ENCODE results near the gene ZNF784.

The ZNF784 gene

DNA sequence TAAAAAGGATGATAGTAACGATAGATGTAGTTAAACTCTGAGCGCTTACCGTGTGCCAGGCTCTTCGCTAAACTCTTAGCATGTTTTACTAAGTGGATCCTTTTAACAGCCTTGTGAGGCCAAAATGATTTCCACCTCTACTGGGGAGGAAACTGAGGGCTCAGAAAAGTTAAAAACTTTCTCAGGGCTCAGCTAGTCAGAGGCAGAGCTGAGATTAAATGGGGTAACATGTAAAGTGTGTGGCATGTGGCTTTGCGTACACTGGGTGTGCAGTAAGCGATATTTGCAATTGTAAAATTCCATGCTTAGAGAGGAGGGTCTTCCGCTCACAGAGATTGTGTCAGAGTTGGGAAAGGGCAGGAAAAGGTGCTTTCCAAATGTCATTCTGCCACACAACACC lies 32.2 kb upstream of the ZNF784 start:
- no peak for DNase-seq (ENCODE audit: low read depth)

DNA sequence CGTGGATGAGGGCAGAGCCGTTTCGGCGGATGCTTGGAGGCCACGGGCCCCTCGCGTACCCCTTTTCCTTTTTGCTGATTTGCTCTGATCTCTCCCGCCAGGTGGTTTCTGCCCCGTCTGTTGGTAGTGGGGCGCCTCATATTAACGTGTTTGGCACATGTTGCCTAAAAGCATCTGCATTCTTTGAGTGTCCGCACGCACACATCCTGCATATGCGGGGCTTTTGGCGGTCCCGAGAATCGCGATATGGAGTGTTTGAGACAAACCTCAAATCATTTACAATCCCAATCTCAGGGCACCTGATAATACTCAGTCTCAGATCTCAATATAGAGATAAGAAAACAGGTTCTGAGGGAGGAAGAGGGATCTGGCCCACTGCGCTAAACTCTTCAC lies 31.3 kb upstream of the ZNF784 start:
- DNase-seq (ENCODE audit: low read depth), result no peak

DNA sequence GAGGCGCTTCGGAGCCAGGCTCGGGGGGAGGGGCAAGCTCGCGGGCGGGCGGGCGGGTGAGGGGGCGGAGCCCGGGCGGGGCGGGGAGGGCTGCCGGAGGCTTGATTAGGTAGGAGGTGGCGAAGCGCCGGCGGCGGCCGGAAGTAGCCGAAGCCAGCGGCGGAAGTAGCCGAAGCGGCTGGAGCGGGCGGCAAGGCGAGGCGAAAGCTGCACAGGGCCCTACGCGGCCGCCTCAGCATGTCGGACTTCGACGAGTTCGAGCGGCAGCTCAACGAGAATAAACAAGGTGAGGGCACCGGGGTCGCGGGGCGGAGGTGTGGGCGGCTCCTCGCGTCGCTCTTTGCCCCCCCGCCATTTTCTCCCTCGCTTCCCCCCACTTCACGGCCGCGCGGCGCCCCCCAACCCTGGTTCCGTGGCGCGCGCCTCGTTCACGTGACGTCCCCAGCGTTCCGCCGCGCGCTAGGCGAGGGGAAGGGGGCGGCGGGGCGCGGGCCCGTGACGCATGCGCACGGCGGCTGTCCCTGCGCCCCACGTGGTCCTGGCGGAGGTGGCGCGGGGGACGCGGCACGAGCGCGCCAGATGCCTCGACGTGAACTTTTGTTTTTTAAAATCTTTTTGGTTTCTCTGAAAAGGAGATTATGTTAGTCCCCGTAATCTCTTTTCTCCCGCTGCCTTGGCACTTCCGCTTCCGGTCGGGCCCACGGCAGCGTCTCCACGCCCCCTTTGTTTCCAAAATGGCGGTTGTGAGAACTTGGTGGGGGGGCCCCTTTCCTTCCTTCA lies 30.7 kb upstream of the ZNF784 start, which contains the start of gene U2AF2:
Gene U2AF2, plus strand, starts transcription at position 168 of the 780 bp plus-strand sequence. Its CDS starts 70 bp downstream, at position 238.
- peak; percentile 95 for DNase-seq (ENCODE audit: low read depth)

DNA sequence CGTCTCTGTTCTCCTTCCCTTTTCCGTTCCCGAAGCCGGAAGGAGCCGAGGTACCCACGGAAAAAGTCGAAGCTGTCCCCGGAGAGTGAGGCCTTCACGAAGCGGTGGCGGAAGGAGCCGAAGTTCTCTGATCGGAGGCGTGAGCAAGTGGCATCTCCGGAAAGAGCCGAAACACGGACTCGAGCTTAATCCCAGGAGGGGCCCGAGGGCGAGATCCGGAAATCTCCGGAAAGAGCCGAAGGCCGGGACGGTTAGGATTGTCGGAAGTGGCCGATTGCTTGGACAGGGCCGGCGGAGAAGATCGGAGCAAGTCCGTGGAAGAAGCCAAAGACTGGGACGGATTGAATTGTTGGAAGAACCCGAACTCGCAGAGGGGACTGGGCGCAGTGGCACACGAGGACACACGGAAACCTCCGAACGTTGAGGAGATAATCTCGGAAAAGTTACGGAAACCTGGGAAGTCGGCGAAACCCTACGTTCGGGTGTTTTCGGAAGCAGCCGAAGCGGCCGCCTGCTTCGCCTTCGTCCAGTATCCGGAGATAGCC lies 30.0 kb upstream of the ZNF784 start:
- peak; percentile 96 for DNase-seq (ENCODE audit: low read depth)

DNA sequence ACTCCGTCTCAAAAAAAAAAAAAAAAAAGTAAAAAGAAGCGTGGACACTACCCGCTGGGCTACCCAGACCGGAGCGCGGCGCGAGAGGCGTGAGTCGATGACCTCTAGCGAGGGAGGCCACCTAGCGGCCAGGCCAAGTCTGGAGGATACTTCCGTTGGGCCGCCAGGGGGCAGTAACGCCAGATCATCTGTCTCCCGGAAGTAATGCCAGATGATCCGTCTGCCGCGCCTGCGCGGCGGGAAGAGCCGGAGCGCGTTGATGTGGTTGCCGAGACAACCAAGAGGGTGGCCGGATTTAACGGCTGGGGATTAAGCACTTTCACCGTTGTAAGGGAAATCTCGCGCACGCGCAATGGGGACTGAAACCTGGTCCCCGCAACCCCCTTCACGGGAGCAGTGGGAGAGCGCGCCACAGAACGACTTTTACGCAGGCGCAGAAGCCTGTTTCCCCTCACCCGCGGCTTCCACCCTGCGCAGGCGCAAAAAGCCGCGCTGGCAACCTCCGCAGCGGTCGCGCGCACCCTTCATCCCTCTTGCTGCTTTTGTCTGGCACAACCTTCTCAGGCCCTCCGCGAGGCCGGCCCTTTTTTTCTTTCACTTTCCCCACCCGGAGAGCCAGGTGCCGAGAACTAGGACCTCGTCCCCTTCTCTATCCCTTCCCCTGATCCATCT lies 29.4 kb upstream of the ZNF784 start:
- DNase-seq (ENCODE audit: low read depth), result peak; percentile 98

DNA sequence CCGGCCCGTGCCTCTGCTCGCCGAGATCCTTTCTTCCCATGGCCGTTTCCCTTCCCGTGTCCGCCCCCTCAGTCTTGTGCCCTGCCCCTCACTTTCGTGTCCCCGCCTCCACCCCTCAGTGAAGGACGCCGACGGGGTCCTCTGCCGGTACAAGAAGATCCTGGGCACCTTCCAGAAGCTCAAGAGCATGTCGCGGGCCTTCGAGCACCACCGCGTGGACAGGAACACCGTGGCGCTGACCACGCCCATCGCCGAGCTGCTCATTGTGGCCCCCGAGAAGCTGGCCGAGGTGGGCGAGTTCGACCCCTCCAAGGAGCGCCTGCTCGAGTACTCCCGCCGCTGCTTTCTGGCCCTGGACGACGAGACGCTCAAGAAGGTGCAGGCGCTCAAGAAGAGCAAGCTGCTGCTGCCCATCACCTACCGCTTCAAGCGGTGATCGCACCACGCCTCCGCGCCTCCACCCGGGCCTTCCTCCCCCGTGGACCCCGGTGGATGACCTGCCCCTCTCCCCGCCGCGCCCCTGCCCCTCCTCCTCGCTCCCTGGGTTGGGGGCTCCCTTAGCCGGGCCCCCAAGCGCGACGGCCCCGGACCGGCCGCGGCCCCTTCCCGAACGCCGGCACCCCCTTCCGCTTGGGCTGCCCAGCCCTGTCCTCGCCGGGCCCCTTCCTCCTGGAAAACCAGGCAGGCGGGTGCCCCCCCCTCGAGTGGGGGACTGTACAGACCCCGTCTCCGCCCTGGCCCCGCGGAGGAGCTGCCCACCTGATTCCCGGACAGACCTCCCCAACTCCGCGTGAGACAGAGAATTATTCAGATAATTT lies 28.2 kb upstream of the ZNF784 start:
- no peak for DNase-seq (ENCODE audit: low read depth)

DNA sequence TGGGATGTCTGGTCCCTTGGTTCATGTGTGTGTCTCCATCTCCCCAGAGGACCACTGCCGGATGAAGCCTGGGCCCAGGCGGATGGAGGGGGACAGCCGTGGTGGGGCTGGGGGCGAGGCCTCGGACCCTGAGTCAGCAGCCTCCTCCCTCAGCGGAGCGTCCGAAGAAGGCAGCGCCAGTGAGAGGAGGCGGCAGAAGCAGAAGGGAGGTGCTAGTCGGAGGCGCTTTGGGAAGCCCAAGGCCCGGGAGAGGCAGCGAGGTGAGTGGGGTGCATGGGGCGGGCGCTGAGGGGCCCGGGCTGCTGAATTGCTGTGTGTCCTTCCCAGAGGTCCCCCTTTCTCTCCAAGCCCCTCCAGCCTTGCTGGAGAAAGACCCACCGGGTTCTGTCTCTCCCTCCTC lies 26.9 kb upstream of the ZNF784 start:
- DNase-seq (ENCODE audit: low read depth), result no peak

DNA sequence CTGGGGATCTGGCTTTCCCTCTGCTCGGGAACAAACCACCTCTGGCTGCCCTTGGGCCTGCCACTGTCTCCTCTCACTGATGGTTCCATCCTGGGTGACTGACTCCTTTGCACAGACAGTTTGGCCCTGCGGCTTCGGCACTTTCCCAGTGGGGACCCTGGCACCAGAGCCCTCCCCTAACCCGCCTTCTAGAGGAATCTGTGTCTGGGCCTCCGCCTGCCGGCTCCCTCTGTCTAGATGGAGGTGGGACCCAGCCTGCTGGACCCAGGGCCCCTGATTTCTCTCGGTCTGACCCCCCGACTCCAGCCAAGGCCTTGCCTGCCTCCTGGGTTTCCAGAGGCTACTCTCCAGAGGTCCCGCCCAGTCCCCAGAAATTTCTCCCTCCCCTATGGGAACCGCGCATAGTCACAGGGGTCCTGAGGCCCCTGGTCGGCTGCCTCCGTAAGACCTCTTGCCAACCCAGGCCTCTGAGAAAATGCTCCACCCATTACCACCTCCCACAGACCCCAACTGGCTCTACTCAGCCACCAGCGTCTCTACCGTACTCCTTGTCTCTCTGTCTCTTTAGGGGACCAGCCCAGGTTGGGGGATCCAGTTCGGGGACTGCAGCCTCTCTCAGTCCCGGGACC lies 26.4 kb upstream of the ZNF784 start:
- no peak for DNase-seq (ENCODE audit: low read depth)

DNA sequence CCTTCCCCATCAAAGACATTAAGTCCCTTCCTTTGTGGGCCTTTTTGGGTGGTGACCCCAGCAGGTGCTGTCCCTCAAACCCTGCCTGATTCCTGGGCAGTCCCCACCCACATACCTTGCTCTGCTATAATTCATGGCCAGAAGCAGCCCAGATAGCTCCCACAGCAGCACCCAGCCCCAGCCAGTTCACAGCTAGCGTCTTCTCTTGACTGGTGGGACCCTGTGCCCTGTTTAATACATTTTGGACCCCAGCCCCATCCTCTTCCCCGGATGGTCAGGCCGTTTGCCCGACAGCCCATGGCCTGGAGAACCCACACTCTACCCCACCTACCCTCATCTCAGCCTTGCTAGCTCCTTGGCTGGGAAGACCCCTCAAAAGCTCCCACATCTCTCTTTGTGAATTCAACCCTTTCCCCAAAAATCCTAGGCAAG lies 25.8 kb upstream of the ZNF784 start:
- DNase-seq (ENCODE audit: low read depth), result no peak

DNA sequence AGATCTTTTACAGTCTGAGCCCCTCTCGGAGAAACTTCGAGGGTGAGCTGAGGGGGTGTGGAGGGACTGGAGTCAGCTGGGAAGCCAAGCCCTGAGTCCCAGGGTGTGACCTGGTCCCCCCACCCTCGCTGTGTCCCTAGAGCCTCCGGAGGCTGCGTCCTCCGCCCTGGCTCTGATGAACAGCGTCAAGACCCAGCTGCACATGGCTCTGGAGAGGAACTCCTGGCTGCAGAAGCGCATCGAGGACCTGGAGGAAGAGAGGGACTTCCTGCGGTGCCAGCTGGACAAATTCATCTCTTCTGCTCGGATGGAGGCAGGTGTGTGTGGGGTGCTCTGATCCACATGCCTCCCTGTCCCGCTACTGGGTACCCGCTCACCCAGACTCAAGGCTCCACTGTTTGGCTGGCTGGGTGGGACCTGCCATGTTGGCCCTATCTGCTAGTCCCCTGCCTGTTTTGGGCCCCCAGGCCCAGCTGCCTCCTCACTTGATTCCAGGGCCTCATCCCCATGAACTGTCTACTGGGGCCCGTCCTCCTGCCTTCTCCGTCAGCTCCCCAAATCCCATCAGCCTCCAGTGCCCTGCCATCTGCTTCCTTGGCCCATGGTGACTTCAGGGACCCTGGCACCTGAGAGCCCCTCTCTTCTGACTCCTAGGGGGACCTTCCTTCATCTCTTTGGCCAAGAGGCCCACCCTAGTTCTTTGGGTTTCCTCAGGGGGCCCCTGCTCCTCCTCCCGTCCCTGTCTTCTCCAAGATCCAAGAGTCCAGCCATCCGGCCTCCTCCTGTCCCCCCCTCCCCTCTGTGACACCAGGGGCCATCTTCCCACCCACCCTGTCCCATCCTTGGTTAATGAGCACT lies 25.1 kb upstream of the ZNF784 start:
- DNase-seq (ENCODE audit: low read depth), result no peak

DNA sequence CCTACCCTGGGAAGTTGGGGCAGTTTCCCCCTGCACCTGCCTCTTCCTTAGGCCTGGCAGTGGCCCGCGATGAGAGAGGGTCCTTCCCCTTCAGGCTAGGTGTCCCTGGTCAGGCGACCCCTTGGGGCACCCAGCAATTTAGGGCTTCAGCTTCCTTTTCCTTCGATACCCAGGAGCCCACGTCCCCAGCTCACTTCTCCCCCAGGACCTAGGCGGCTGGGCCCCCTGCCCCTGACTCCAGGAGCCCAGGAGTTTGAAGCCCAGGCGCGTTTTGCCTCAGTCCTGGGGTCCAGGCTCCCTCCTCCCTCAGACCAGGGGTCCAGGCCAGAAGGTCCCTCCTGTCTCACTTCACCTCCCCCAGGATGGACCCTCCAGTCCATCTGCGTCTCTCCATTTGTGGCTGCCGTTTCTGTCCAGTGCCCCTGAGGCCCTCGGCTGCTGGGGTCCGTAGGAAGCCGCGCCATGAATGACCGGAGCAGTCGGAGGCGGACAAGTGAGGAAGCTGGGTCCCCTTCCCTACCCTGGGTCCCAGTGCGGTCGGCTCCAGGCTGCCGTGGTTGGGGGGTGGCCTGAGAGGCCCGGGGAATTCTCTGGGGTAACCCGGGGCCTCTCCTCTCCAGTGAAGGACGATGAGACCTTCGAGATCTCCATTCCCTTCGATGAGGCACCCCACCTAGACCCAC lies 24.4 kb upstream of the ZNF784 start:
- DNase-seq (ENCODE audit: low read depth), result no peak

DNA sequence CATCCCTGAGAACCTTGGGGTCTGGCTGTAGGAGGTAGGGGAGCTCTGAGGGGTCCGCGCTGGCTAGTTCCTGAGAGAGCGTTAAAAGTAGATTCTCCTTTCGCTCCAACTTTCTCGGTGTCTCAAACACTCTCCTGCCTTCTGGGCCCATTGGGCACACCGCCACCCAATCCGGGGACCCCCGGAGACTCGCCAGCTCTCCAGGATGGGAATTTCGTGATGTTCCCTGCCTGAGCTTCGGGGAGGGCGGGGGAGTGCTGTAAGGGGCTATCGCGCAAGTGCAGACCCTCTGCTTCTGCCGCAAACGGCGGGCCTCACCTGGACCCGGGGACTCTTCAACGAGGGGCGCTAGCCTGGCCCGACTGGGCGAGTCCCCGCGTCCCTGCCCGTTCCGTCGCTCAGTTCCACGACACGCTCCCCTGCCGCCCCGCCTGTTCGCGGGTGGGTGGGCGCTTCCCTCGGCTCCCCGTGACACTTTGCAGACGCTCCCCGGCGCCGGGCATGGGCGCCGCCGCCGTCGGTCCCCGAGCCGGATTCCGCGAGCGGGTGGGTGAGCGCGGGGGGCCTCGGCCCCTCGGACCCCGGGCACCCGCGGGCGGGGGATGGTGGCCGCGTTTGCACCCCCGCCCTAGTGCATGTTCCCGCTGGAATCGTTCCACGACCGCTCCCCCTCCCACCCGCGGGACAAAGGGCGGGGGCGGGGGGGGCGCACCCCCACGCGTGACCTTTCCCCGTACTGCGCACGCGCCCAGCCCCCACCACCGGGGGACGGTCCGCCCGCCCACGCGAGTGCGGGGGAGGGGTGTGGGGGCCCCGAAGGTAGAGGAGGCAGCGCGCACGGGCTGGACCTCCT lies 23.6 kb upstream of the ZNF784 start, which contains the start of gene CCDC106:
Gene CCDC106, plus strand, starts transcription at position 481 of the 853 bp plus-strand sequence. CDS start 835 bp downstream, outside the sequence.
- no peak for DNase-seq (ENCODE audit: low read depth)

DNA sequence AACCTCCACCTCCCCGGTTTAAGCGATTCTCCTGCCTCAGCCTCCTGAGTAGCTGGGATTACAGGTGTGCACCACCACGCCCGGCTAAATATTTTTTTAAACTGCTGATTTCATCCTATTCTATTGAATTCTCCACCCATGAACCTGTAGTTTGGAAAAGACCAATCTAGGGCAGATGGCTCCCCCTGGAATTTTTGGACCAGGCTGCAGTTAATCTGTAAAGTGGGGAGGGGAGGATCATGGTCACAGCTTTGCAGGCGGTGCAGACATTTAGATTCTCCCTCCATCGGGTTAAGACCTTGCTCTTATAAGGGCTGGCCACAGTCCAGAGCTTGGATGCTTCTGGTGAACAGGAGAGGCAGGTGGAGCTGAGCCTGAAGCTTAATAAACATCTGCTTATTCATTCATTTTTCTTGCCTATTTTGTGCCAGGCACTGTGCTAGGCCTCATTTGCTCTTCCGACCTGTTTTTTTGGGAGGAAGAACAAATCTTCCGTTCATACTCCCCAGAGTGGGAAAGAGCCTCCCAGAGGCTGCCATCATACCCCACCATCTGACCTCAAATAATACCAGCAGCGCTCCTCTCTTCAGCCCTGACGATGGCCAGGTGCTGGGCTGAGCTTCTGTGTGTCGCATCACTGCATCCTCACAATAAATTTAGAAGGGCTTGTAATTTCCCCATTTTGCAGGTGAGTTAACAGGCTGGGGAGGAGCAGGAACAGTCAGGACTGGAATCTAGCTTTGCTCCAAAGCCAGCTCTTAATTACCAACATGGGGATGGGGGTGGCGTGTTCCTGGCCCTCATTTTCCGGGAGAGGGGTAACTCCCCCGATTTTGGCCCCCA lies 22.7 kb upstream of the ZNF784 start:
- no peak for DNase-seq (ENCODE audit: low read depth)

DNA sequence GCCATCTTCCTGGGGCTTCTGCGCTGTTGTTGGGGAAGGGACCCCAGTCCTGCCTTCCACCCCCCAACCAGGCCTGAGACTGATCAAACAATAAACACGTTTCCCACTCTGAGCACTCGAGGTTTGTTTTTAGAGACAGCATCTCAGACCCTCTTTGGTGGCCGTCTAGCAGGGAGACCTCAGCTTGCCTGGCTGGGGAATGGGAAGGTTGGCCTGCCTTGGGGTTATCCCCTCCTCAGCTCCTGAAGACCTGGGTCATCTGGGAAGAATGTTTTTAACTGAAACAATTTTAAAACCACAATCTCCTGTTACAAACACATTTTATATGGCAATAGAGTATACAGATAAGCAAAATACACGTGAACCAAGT lies 21.1 kb upstream of the ZNF784 start:
- DNase-seq (ENCODE audit: low read depth), result no peak

DNA sequence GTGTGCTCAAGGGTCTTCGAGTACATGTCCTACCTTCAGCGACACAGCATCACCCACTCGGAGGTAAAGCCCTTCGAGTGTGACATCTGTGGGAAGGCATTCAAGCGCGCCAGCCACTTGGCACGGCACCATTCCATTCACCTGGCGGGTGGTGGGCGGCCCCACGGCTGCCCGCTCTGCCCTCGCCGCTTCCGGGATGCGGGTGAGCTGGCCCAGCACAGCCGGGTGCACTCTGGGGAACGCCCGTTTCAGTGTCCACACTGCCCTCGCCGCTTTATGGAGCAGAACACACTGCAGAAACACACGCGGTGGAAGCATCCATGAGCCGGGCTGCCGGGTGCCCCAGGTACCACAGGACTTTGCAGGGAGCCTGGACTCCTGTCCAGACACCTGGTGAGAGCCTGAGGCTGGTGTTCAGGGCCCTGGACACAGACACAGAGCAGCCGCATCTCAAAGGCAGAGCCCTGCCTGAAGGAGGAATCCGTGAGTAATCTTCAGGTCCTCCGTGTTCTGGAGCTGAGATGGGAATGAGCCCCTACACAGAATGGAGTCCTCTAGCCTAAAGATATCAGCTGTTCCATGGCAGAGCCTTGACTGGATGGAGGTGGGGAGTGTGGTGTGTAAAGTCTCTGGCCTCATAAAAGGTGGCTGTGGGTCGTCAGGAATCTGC lies 20.6 kb upstream of the ZNF784 start:
- DNase-seq (ENCODE audit: low read depth), result no peak

DNA sequence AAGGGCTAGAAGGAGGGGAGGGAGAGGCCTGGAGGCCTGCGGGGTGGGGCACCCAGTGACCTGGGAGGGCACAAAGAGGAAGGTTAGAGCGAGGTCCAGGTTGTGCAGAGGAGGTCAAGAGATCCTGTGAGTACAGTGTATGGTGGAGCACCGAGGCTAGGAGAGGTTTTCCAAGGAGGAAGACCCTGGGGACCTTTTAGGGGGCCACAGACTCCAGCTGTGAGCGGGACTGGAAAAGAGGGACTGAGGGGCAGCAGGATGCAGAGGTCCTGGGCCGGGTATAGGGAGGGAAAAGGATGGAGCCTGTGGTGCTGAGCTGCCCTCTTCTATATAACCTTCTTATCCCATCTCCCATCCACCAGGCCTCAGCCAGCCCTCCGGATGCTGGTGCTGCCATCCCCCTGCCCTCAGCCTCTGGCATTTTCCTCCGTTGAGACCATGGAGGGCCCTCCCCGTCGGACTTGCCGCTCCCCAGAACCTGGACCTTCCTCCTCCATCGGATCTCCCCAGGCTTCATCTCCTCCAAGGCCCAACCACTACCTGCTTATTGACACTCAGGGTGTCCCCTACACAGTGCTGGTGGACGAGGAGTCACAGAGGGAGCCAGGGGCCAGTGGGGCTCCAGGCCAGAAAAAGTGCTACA lies 19.9 kb upstream of the ZNF784 start:
- no peak for DNase-seq (ENCODE audit: low read depth)

DNA sequence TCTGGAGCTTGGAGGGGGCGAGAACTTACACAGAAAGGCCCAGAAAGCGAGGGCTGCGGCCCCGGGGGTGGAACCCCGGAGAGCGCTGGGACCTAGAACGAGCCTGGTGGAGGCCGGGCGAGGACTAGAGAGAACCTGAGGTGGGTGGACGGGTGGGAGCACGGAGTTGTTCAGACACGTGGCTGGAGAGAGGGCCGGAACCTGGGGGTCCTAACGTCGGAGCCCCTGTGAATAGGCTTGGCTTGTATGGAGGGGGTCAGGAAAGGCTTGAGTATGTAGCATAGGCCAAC lies 19.5 kb upstream of the ZNF784 start:
- no peak for DNase-seq (ENCODE audit: low read depth)
